ENCODE measurements around the gene SCLT1.

Gene SCLT1

GRCh38 chr4:128853741-128854140 is 239.6 kb downstream of the SCLT1 start:
- ChIA-PET POLR2A (interaction anchor here (1.2 kb wide), 1 partner anchor 41 kb away, joined by 3 read pairs; no protein-coding TSS in a partner anchor), CTCF (interaction anchor here (0.5 to 1.4 kb wide), 5 partner anchors 10 to 301 kb away, joined by 3 to 6 read pairs (median 4); no protein-coding TSS in a partner anchor)
- DNase-seq, result no peak
- no peaks in the 10 kb centered on the region for H3K9me3 ChIP-seq (ENCODE audit: control extremely low read depth in 1 of 5, control insufficient read depth in 4 of 5, insufficient read depth in 2 of 5, low read depth in 1 of 5, low read length in 4 of 5)
- H3K27ac ChIP-seq (ENCODE audit: insufficient read depth in 1 of 2, low read depth in 1 of 2, low read length in 2 of 2, poor library complexity in 1 of 2, severe bottlenecking in 2 of 2), result no peak overlapping the region
- 90% methylated on average over 4 of the region's 5 CpGs for WGBS (ENCODE audit: insufficient coverage)
- H3K4me3 ChIP-seq (ENCODE audit: control insufficient read depth in 1 of 7, extremely low read depth in 1 of 7, insufficient read depth in 4 of 7, low read depth in 2 of 7, low read length in 6 of 7), result no peak overlapping the region
- H3K36me3 ChIP-seq (ENCODE audit: control insufficient read depth in 4 of 4, insufficient read depth in 4 of 4, low read length in 3 of 4), result peaks cover 12 to 82% (median 64%) of the 10 kb centered on the region in 4 experiments
- H3K27me3 ChIP-seq (replicated peaks in 2 of 5; ENCODE audit: control insufficient read depth in 4 of 5, insufficient read depth in 5 of 5, low read length in 4 of 5), result no peaks in the 10 kb centered on the region
- peaks cover 1 to 16% (median 14%) of the 10 kb centered on the region in 4 experiments for H3K4me1 ChIP-seq (ENCODE audit: control extremely low read depth in 1 of 4, control insufficient read depth in 4 of 4, insufficient read depth in 4 of 4, low read length in 3 of 4)

- Histone ChIP-seq H3K9me3 (ENCODE audit: control extremely low read depth in 1 of 5, control insufficient read depth in 4 of 5, insufficient read depth in 2 of 5, low read depth in 1 of 5, low read length in 4 of 5) (no peaks in the 10 kb centered on the region), H3K36me3 (ENCODE audit: control insufficient read depth in 4 of 4, insufficient read depth in 4 of 4, low read length in 3 of 4) (peaks cover 12 to 80% (median 54%) of the 10 kb centered on the region in 4 experiments), H3K4me1 (ENCODE audit: control extremely low read depth in 1 of 4, control insufficient read depth in 4 of 4, insufficient read depth in 4 of 4, low read length in 3 of 4) (peaks cover 1 to 30% (median 19%) of the 10 kb centered on the region in 4 experiments), H3K4me3 (ENCODE audit: control insufficient read depth in 1 of 7, extremely low read depth in 1 of 7, insufficient read depth in 4 of 7, low read depth in 2 of 7, low read length in 6 of 7) (no peak overlapping the region), H3K27ac (ENCODE audit: insufficient read depth in 1 of 2, low read depth in 1 of 2, low read length in 2 of 2, poor library complexity in 1 of 2, severe bottlenecking in 2 of 2) (no peak overlapping the region), H3K27me3 (replicated peaks in 2 of 5; ENCODE audit: control insufficient read depth in 4 of 5, insufficient read depth in 5 of 5, low read length in 4 of 5) (no peaks in the 10 kb centered on the region)
- ChIA-PET CTCF (interaction anchor here (1.0 to 1.5 kb wide), 3 partner anchors 11 to 37 kb away, joined by 3 read pairs; no protein-coding TSS in a partner anchor), POLR2A (no interaction called here)
- DNase-seq, result no peak
- 100% methylated on average over 3 of the region's 4 CpGs for WGBS (ENCODE audit: insufficient coverage)
These were observed 243.1 kb downstream of the SCLT1 start for GRCh38 chr4:128850252-128850651.

GRCh38 chr4:128848461-128848860 is 244.9 kb downstream of the SCLT1 start:
- H3K36me3 ChIP-seq (ENCODE audit: control insufficient read depth in 4 of 4, insufficient read depth in 4 of 4, low read length in 3 of 4), result peaks cover 14 to 90% (median 63%) of the 10 kb centered on the region in 4 experiments

GRCh38 chr4:128847082-128847724 is 246.1 kb downstream of the SCLT1 start:
- H3K36me3 ChIP-seq (ENCODE audit: control insufficient read depth in 4 of 4, insufficient read depth in 4 of 4, low read length in 3 of 4), result peaks cover 6 to 92% (median 58%) of the 10 kb centered on the region in 4 experiments
- ChIA-PET CTCF (no interaction called here), POLR2A (no interaction called here)
- H3K9me3 ChIP-seq (ENCODE audit: control extremely low read depth in 1 of 5, control insufficient read depth in 4 of 5, insufficient read depth in 2 of 5, low read depth in 1 of 5, low read length in 4 of 5), result no peaks in the 10 kb centered on the region
- peak in 2 of 3 donors; percentile 55 to 61 for DNase-seq
- WGBS (ENCODE audit: insufficient coverage), result 89% methylated on average over 4 of the region's 7 CpGs
- no peak overlapping the region for H3K4me3 ChIP-seq (ENCODE audit: control insufficient read depth in 1 of 7, extremely low read depth in 1 of 7, insufficient read depth in 4 of 7, low read depth in 2 of 7, low read length in 6 of 7)
- H3K27ac ChIP-seq (ENCODE audit: insufficient read depth in 1 of 2, low read depth in 1 of 2, low read length in 2 of 2, poor library complexity in 1 of 2, severe bottlenecking in 2 of 2), result peak overlapping the region in 1 of 2 experiments; percentile 18
- H3K4me1 ChIP-seq (ENCODE audit: control extremely low read depth in 1 of 4, control insufficient read depth in 4 of 4, insufficient read depth in 4 of 4, low read length in 3 of 4), result peaks cover 0 to 14% (median 5%) of the 10 kb centered on the region in 4 experiments
- no peaks in the 10 kb centered on the region for H3K27me3 ChIP-seq (replicated peaks in 2 of 5; ENCODE audit: control insufficient read depth in 4 of 5, insufficient read depth in 5 of 5, low read length in 4 of 5)

More at GRCh38 chr4:128848461-128848860, 244.9 kb downstream of the SCLT1 start:
- Histone ChIP-seq H3K9me3 (ENCODE audit: control extremely low read depth in 1 of 5, control insufficient read depth in 4 of 5, insufficient read depth in 2 of 5, low read depth in 1 of 5, low read length in 4 of 5) (no peaks in the 10 kb centered on the region), H3K27ac (ENCODE audit: insufficient read depth in 1 of 2, low read depth in 1 of 2, low read length in 2 of 2, poor library complexity in 1 of 2, severe bottlenecking in 2 of 2) (no peak overlapping the region), H3K27me3 (replicated peaks in 2 of 5; ENCODE audit: control insufficient read depth in 4 of 5, insufficient read depth in 5 of 5, low read length in 4 of 5) (no peaks in the 10 kb centered on the region), H3K4me3 (ENCODE audit: control insufficient read depth in 1 of 7, extremely low read depth in 1 of 7, insufficient read depth in 4 of 7, low read depth in 2 of 7, low read length in 6 of 7) (no peak overlapping the region), H3K4me1 (ENCODE audit: control extremely low read depth in 1 of 4, control insufficient read depth in 4 of 4, insufficient read depth in 4 of 4, low read length in 3 of 4) (peaks cover 0 to 14% (median 5%) of the 10 kb centered on the region in 4 experiments)
- DNase-seq, result no peak
- ChIA-PET CTCF (no interaction called here), POLR2A (no interaction called here)
- 88% methylated on average over 1 of the region's 3 CpGs for WGBS (ENCODE audit: insufficient coverage)

GRCh38 chr4:128846063-128846462 is 247.3 kb downstream of the SCLT1 start:
- WGBS (ENCODE audit: insufficient coverage), result 100% methylated on average over 3 of the region's 4 CpGs
- H3K4me1 ChIP-seq (ENCODE audit: control extremely low read depth in 1 of 4, control insufficient read depth in 4 of 4, insufficient read depth in 4 of 4, low read length in 3 of 4), result peaks cover 0 to 14% (median 5%) of the 10 kb centered on the region in 4 experiments
- ChIA-PET POLR2A (no interaction called here), CTCF (interaction anchor here (0.6 kb wide), 1 partner anchor 12 kb away, joined by 3 read pairs; no protein-coding TSS in a partner anchor)
- no peak overlapping the region for H3K4me3 ChIP-seq (ENCODE audit: control insufficient read depth in 1 of 7, extremely low read depth in 1 of 7, insufficient read depth in 4 of 7, low read depth in 2 of 7, low read length in 6 of 7)
- no peaks in the 10 kb centered on the region for H3K27me3 ChIP-seq (replicated peaks in 2 of 5; ENCODE audit: control insufficient read depth in 4 of 5, insufficient read depth in 5 of 5, low read length in 4 of 5)
- DNase-seq, result no peak
- no peak overlapping the region for H3K27ac ChIP-seq (ENCODE audit: insufficient read depth in 1 of 2, low read depth in 1 of 2, low read length in 2 of 2, poor library complexity in 1 of 2, severe bottlenecking in 2 of 2)
- H3K36me3 ChIP-seq (ENCODE audit: control insufficient read depth in 4 of 4, insufficient read depth in 4 of 4, low read length in 3 of 4), result peaks cover 2 to 89% (median 54%) of the 10 kb centered on the region in 4 experiments
- H3K9me3 ChIP-seq (ENCODE audit: control extremely low read depth in 1 of 5, control insufficient read depth in 4 of 5, insufficient read depth in 2 of 5, low read depth in 1 of 5, low read length in 4 of 5), result no peaks in the 10 kb centered on the region

GRCh38 chr4:128844931-128845330 is 248.4 kb downstream of the SCLT1 start:
- Histone ChIP-seq H3K36me3 (ENCODE audit: control insufficient read depth in 4 of 4, insufficient read depth in 4 of 4, low read length in 3 of 4) (peaks cover 2 to 81% (median 48%) of the 10 kb centered on the region in 4 experiments), H3K4me3 (ENCODE audit: control insufficient read depth in 1 of 7, extremely low read depth in 1 of 7, insufficient read depth in 4 of 7, low read depth in 2 of 7, low read length in 6 of 7) (no peak overlapping the region), H3K9me3 (ENCODE audit: control extremely low read depth in 1 of 5, control insufficient read depth in 4 of 5, insufficient read depth in 2 of 5, low read depth in 1 of 5, low read length in 4 of 5) (no peaks in the 10 kb centered on the region), H3K27ac (ENCODE audit: insufficient read depth in 1 of 2, low read depth in 1 of 2, low read length in 2 of 2, poor library complexity in 1 of 2, severe bottlenecking in 2 of 2) (no peak overlapping the region), H3K27me3 (replicated peaks in 2 of 5; ENCODE audit: control insufficient read depth in 4 of 5, insufficient read depth in 5 of 5, low read length in 4 of 5) (no peaks in the 10 kb centered on the region), H3K4me1 (ENCODE audit: control extremely low read depth in 1 of 4, control insufficient read depth in 4 of 4, insufficient read depth in 4 of 4, low read length in 3 of 4) (peaks cover 0 to 14% (median 8%) of the 10 kb centered on the region in 4 experiments)
- POLR2A ChIA-PET, result no interaction called here
- 100% methylated on average over 4 of the region's 4 CpGs for WGBS (ENCODE audit: insufficient coverage)
- CTCF ChIA-PET, result no interaction called here
- no peak for DNase-seq

GRCh38 chr4:128841402-128841801 is 251.9 kb downstream of the SCLT1 start:
- H3K36me3 ChIP-seq (ENCODE audit: control insufficient read depth in 4 of 4, insufficient read depth in 4 of 4, low read length in 3 of 4), result peaks cover 2 to 54% (median 38%) of the 10 kb centered on the region in 4 experiments
- peaks cover 0 to 4% (median 2%) of the 10 kb centered on the region in 4 experiments for H3K4me1 ChIP-seq (ENCODE audit: control extremely low read depth in 1 of 4, control insufficient read depth in 4 of 4, insufficient read depth in 4 of 4, low read length in 3 of 4)
- H3K27ac ChIP-seq (ENCODE audit: insufficient read depth in 1 of 2, low read depth in 1 of 2, low read length in 2 of 2, poor library complexity in 1 of 2, severe bottlenecking in 2 of 2), result no peak overlapping the region
- no peak for DNase-seq
- ChIA-PET POLR2A (no interaction called here), CTCF (interaction anchor here (0.6 to 2.7 kb wide), 5 partner anchors 9 to 50 kb away, joined by 3 to 11 read pairs (median 4); no protein-coding TSS in a partner anchor)
- no peaks in the 10 kb centered on the region for H3K27me3 ChIP-seq (replicated peaks in 2 of 5; ENCODE audit: control insufficient read depth in 4 of 5, insufficient read depth in 5 of 5, low read length in 4 of 5)
- H3K9me3 ChIP-seq (ENCODE audit: control extremely low read depth in 1 of 5, control insufficient read depth in 4 of 5, insufficient read depth in 2 of 5, low read depth in 1 of 5, low read length in 4 of 5), result no peaks in the 10 kb centered on the region
- H3K4me3 ChIP-seq (ENCODE audit: control insufficient read depth in 1 of 7, extremely low read depth in 1 of 7, insufficient read depth in 4 of 7, low read depth in 2 of 7, low read length in 6 of 7), result no peak overlapping the region
- 100% methylated on average over 2 of the region's 2 CpGs for WGBS (ENCODE audit: insufficient coverage)

Measured in common myeloid progenitor, CD34-positive (primary cell).